NCI-H748 (cell line): Measurements from ENCODE around the gene ENO2.
A peak's percentile ranks its signal among the peaks of the same experiment; 100 is the strongest.
"Not testable (repeated sequence)": the region's sequence is repeated elsewhere in the genome, so short reads cannot be mapped to it uniquely, and the experiment has no call there.

ENCODE experiments used
- DNase-seq: peaks from one replicate; lab custom pipeline; 2025; ENCODE audit not compliant: unreplicated experiment; lab: John Stamatoyannopoulos, UW

The ENO2 gene

GRCh38 chr12:6886206-6886999 is 28.0 kb upstream of the ENO2 start:
- not testable (repeated sequence) for DNase-seq

GRCh38 chr12:6887460-6887859 is 26.9 kb upstream of the ENO2 start:
- DNase-seq, result no peak

GRCh38 chr12:6888360-6888759 is 26.0 kb upstream of the ENO2 start:
- no peak for DNase-seq

- DNase-seq, result not testable (repeated sequence)
Observed at GRCh38 chr12:6888794-6889193, 25.6 kb upstream of the ENO2 start.

GRCh38 chr12:6889775-6890573 is 24.4 kb upstream of the ENO2 start:
- not testable (repeated sequence) for DNase-seq

- DNase-seq, result peak; percentile 94
Observed at GRCh38 chr12:6890789-6891645, 23.4 kb upstream of the ENO2 start.

GRCh38 chr12:6891646-6892001 is 22.8 kb upstream of the ENO2 start:
- no peak for DNase-seq

- DNase-seq, result not testable (repeated sequence)
Observed at GRCh38 chr12:6892683-6893082, 21.7 kb upstream of the ENO2 start.

- no peak for DNase-seq
Observed at GRCh38 chr12:6894321-6894720, 20.1 kb upstream of the ENO2 start.

- no peak for DNase-seq
Observed at GRCh38 chr12:6896846-6897435, 17.4 kb upstream of the ENO2 start.

- no peak for DNase-seq
Observed at GRCh38 chr12:6899427-6899826, 15.0 kb upstream of the ENO2 start.

- peak; percentile 78 for DNase-seq
Observed at GRCh38 chr12:6899837-6900519, 14.4 kb upstream of the ENO2 start.

- no peak for DNase-seq
Observed at GRCh38 chr12:6902448-6902847, 11.9 kb upstream of the ENO2 start.

- no peak for DNase-seq
Observed at GRCh38 chr12:6903722-6904121, 10.7 kb upstream of the ENO2 start.

GRCh38 chr12:6904280-6905276 is 9.8 kb upstream of the ENO2 start, which contains the start of gene LRRC23:
LRRC23 (plus strand) TSS chr12:6904822; CDS start chr12:6905634, 812 bp downstream.
- peak; percentile 98 for DNase-seq

GRCh38 chr12:6905414-6906040 is 8.9 kb upstream of the ENO2 start:
- DNase-seq, result no peak

GRCh38 chr12:6908141-6908540 is 6.2 kb upstream of the ENO2 start:
- DNase-seq, result not testable (repeated sequence)

- peak; percentile 3 for DNase-seq
Observed at GRCh38 chr12:6909421-6910145, 4.8 kb upstream of the ENO2 start.
